Neural cell (in vitro differentiated cells): Measurements from ENCODE around the gene HDGF. TPM values are rescaled to one million over a fixed set of nuclear protein-coding genes. Genes with fewer than 3 reads are reported as not detected.

ENCODE experiments used
- H2AFZ ChIP-seq: fragments of 200-600, 300-800 bp; sonication (generic), shearing (Covaris generic); 2 replicates; pipeline ENCODE4 v1.6.0; 2014; ENCODE audit warnings: low read depth, mild to moderate bottlenecking, antibody characterized with exemption, low read length, moderate library complexity
- H3F3A ChIP-seq: fragments of 200-600 bp; shearing (Covaris generic); 2 replicates; pipeline ENCODE4 v1.6.1; 2016; ENCODE audit warnings: mild to moderate bottlenecking, moderate library complexity, mixed read lengths, antibody characterized with exemption, low read length; ENCODE audit not compliant: insufficient read depth, poor library complexity, severe bottlenecking
- H3K27ac ChIP-seq: fragments of 200-600, 300-800 bp; sonication (generic), shearing (Covaris generic); 2 replicates; pipeline ENCODE4 v1.5.1; 2014; ENCODE audit warnings: mild to moderate bottlenecking, low read length, moderate library complexity
- H3K27me3 ChIP-seq: fragments of 300-800, 200-600 bp; sonication (generic), shearing (Covaris generic); 2 replicates; pipeline ENCODE4 v1.6.0; 2014; ENCODE audit warnings: mild to moderate bottlenecking, low read depth, low read length, moderate library complexity; ENCODE audit not compliant: insufficient read depth
- H3K36me3 ChIP-seq: fragments of 300-800, 200-600 bp; sonication (generic), shearing (Covaris generic); 2 replicates; pipeline ENCODE4 v1.5.1; 2014; ENCODE audit warnings: mild to moderate bottlenecking, antibody characterized with exemption, low read length, moderate library complexity; ENCODE audit not compliant: insufficient read depth
- H3K4me2 ChIP-seq: fragments of 300-800, 200-600 bp; sonication (generic), shearing (Covaris generic); 2 replicates; pipeline ENCODE4 v1.6.0; 2014; ENCODE audit warnings: mild to moderate bottlenecking, low read length
- H3K4me3 ChIP-seq: fragments of 300-800, 200-600 bp; sonication (generic), shearing (Covaris generic); 2 replicates; pipeline ENCODE4 v1.5.1; 2014; ENCODE audit warnings: mild to moderate bottlenecking, low read length, moderate library complexity
- H3K79me2 ChIP-seq: fragments of 200-600 bp; shearing (Covaris generic); replicated peaks from 2 replicates; pipeline ENCODE4 v1.6.0; 2014; ENCODE audit warnings: mild to moderate bottlenecking, low read length, moderate library complexity; ENCODE audit not compliant: insufficient read depth
- H3K9ac ChIP-seq: fragments of 300-800, 200-600 bp; sonication (generic), shearing (Covaris generic); 2 replicates; pipeline ENCODE4 v1.6.1; 2016; ENCODE audit warnings: mild to moderate bottlenecking, low read length, mixed read lengths
- H3K9me2 ChIP-seq: fragments of 200-600 bp; shearing (Covaris generic); 2 replicates; pipeline ENCODE4 v1.6.1; 2016; ENCODE audit warnings: mild to moderate bottlenecking, low read length, mixed read lengths; ENCODE audit not compliant: insufficient read depth
- H3K9me3 ChIP-seq: fragments of 200-600, 300-800 bp; sonication (generic), shearing (Covaris generic); 2 replicates; pipeline ENCODE4 v1.6.1; 2016; ENCODE audit warnings: mild to moderate bottlenecking, mixed run types, low read length, moderate library complexity, mixed read lengths
- H4K20me1 ChIP-seq: fragments of 200-600 bp; shearing (Covaris generic); 2 replicates; pipeline ENCODE4 v1.6.1; 2016; ENCODE audit warnings: mild to moderate bottlenecking, mixed run types; ENCODE audit not compliant: insufficient read depth
- EP300 ChIP-seq: fragments of 450-650 bp; conservative IDR thresholded peaks from 2 replicates; pipeline ENCODE4 v1.6.1; 2014; ENCODE audit warnings: antibody characterized with exemption, mild to moderate bottlenecking, moderate library complexity; ENCODE audit not compliant: poor library complexity, severe bottlenecking
- EZH2 ChIP-seq: fragments of 200-600, 300-800 bp; shearing (Covaris generic), sonication (generic); IDR thresholded peaks from 2 replicates; pipeline ENCODE4 v1.6.1; 2014; ENCODE audit warnings: antibody characterized with exemption, low read length, borderline replicate concordance, mild to moderate bottlenecking; ENCODE audit not compliant: insufficient read depth, poor library complexity, severe bottlenecking
- MXI1 ChIP-seq: fragments of 450-650 bp; conservative IDR thresholded peaks from 2 replicates; pipeline ENCODE4 v1.6.1; 2014; ENCODE audit warnings: antibody characterized with exemption, mild to moderate bottlenecking; ENCODE audit not compliant: poor library complexity, severe bottlenecking
- POLR2AphosphoS5 ChIP-seq: IDR thresholded peaks from 2 replicates; pipeline ENCODE4 v1.6.1; 2012
- RAD21 ChIP-seq: fragments of 450-650 bp; conservative IDR thresholded peaks from 2 replicates; pipeline ENCODE4 v1.6.1; 2014; ENCODE audit warnings: antibody characterized with exemption, mild to moderate bottlenecking, moderate library complexity
- REST ChIP-seq: IDR thresholded peaks from 2 replicates; pipeline ENCODE4 v1.6.1; 2012; ENCODE audit warnings: borderline replicate concordance
- SMC3 ChIP-seq: fragments of 450-650 bp; conservative IDR thresholded peaks from 2 replicates; pipeline ENCODE4 v1.6.1; 2014; ENCODE audit warnings: antibody characterized with exemption, mild to moderate bottlenecking, moderate library complexity; ENCODE audit not compliant: poor library complexity
- TAF1 ChIP-seq: IDR thresholded peaks from 2 replicates; pipeline ENCODE4 v1.6.1; 2012; ENCODE audit warnings: low read depth
- polyA plus RNA-seq: library from polyadenylated mRNA; depleted of rRNA; stranded (reverse); fragments of >200 nt; gene quantifications from 2 replicates; pipeline ENCODE4 v1.2.3, GENCODE V29; 2014
- TF ChIP-seq, protein P1 (sequence below): fragments of 450-650 bp; IDR thresholded peaks from 2 replicates; pipeline ENCODE4 v1.5.1; 2014; ENCODE audit warnings: antibody characterized with exemption, mild to moderate bottlenecking, moderate library complexity; ENCODE audit not compliant: poor library complexity, severe bottlenecking

The HDGF gene
- polyA plus RNA-seq, 1 donor from 2014 or later: 138 TPM

GRCh38 chr1:156768610-156769295 lies 17.3 kb upstream of the HDGF start:
- Histone ChIP-seq H3K27me3 (no peaks in the 10 kb centered on the region), H3K4me2 (peak overlapping the region; percentile 95), H3K4me3 (peak overlapping the region; percentile 93), H2AFZ (no peak overlapping the region), H3K79me2 (peaks cover 47% of the 10 kb centered on the region), H3K36me3 (no peaks in the 10 kb centered on the region), H3F3A (no peaks in the 10 kb centered on the region), H4K20me1 (no peaks in the 10 kb centered on the region), H3K9me2 (no peaks in the 10 kb centered on the region), H3K27ac (peak overlapping the region; percentile 83), H3K9ac (peak overlapping the region; percentile 97), H3K9me3 (no peaks in the 10 kb centered on the region)
- TF ChIP-seq SMC3 (no peak), EZH2 (no peak), EP300 (no peak), POLR2AphosphoS5 (no peak), MXI1 (no peak), RAD21 (no peak), TAF1 (no peak), REST (no peak)
- TF ChIP-seq, protein P1, sequence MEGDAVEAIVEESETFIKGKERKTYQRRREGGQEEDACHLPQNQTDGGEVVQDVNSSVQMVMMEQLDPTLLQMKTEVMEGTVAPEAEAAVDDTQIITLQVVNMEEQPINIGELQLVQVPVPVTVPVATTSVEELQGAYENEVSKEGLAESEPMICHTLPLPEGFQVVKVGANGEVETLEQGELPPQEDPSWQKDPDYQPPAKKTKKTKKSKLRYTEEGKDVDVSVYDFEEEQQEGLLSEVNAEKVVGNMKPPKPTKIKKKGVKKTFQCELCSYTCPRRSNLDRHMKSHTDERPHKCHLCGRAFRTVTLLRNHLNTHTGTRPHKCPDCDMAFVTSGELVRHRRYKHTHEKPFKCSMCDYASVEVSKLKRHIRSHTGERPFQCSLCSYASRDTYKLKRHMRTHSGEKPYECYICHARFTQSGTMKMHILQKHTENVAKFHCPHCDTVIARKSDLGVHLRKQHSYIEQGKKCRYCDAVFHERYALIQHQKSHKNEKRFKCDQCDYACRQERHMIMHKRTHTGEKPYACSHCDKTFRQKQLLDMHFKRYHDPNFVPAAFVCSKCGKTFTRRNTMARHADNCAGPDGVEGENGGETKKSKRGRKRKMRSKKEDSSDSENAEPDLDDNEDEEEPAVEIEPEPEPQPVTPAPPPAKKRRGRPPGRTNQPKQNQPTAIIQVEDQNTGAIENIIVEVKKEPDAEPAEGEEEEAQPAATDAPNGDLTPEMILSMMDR: no peak

DNA sequence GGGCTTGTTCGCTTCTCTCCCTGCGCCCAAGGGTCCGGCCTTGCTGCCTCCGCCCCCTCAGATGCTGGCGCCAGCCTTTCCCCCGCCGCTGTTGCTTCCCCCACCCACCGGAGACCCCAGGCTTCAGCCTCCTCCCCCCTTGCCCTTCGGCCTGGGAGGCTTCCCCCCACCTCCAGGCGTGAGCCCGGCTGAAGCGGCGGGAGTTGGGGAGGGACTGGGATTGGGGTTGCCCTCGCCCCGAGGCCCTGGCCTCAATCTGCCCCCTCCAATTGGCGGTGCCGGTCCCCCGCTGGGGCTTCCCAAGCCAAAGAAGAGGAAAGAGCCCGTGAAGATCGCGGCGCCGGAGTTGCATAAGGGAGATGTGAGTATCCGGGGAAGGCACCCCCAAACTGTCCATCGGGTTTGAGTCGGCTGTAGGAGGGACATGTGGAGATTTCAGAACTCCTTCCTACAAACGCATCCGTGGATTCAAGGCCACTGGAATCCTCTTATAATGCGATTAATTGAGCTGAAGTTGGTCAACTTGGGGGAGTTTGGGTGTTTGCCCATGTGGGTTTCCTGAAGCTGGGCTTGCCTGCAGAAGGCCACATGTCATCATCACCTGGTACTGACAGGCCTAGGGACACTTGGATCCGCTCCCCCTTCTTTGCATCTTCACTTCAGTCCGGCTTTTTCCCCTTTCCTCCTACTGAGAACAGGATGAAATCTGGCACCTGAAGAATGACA lies 16.6 kb upstream of the HDGF start:
- Histone ChIP-seq H3K9me2 (no peaks in the 10 kb centered on the region), H4K20me1 (no peaks in the 10 kb centered on the region), H3K36me3 (no peaks in the 10 kb centered on the region), H3K4me3 (peak overlapping the region; percentile 93), H3F3A (no peaks in the 10 kb centered on the region), H3K27ac (peak overlapping the region; percentile 83), H3K9me3 (no peaks in the 10 kb centered on the region), H3K79me2 (peaks cover 43% of the 10 kb centered on the region), H2AFZ (peak overlapping the region; percentile 22), H3K9ac (peak overlapping the region; percentile 97), H3K4me2 (peak overlapping the region; percentile 95), H3K27me3 (no peaks in the 10 kb centered on the region)
- TF ChIP-seq MXI1 (peak; percentile 49), SMC3 (no peak)
